ENCODE results near the gene FOXD4L1. TPM values are rescaled to one million over a fixed set of nuclear protein-coding genes. Genes with fewer than 3 reads are reported as not detected.
A peak's percentile ranks its signal among the peaks of the same experiment; 100 is the strongest.
"Not testable (repeated sequence)": the region's sequence is repeated elsewhere in the genome, so short reads cannot be mapped to it uniquely, and the experiment has no call there.

FOXD4L1 gene
- total and polyA plus RNA-seq, 5 donors from 2014 or later, result 0.32 TPM; not detected in 4

GRCh38 chr2:113502216-113503093, 4.0 kb downstream of the FOXD4L1 start:
- H3K4me3 ChIP-seq (ENCODE audit: low read depth, low read length); H3K27ac ChIP-seq (ENCODE audit: insufficient read depth, low read length, poor library complexity, severe bottlenecking); DNase-seq; ATAC-seq (ENCODE audit: low read depth in 2 of 2); H3K27me3 ChIP-seq (ENCODE audit: control insufficient read depth, insufficient read depth, low read length); H3K36me3 ChIP-seq (ENCODE audit: control insufficient read depth, insufficient read depth, low read length); H3K9me3 ChIP-seq (ENCODE audit: control insufficient read depth in 2 of 2, low read length in 2 of 2); H3K36me3 Mint-ChIP-seq; H3K9me3 Mint-ChIP-seq; H3K27ac Mint-ChIP-seq: not testable (repeated sequence)
- Mint-ChIP-seq H3K4me3 (peak overlapping the region; percentile 66 to 86 (median 84)), H3K4me1 (peaks cover 5 to 33% (median 5%) of the 10 kb centered on the region in 4 donors), H3K27me3 (peaks cover 18% of the 10 kb centered on the region)
- H3K4me1 ChIP-seq (ENCODE audit: control insufficient read depth, insufficient read depth, low read length, poor library complexity, severe bottlenecking), result peaks cover 15% of the 10 kb centered on the region

GRCh38 chr2:113503094-113504042, 4.9 kb downstream of the FOXD4L1 start:
- peaks cover 5 to 31% (median 5%) of the 10 kb centered on the region in 4 donors for H3K4me1 Mint-ChIP-seq
- H3K4me3 ChIP-seq (ENCODE audit: low read depth, low read length); H3K36me3 Mint-ChIP-seq; H3K9me3 ChIP-seq (ENCODE audit: control insufficient read depth in 2 of 2, low read length in 2 of 2); H3K9me3 Mint-ChIP-seq; H3K27ac Mint-ChIP-seq; H3K27ac ChIP-seq (ENCODE audit: insufficient read depth, low read length, poor library complexity, severe bottlenecking); H3K27me3 ChIP-seq (ENCODE audit: control insufficient read depth, insufficient read depth, low read length); H3K36me3 ChIP-seq (ENCODE audit: control insufficient read depth, insufficient read depth, low read length): not testable (repeated sequence)
- DNase-seq (peak in 2 of 3 donors; percentile 16 to 32), ATAC-seq (ENCODE audit: low read depth in 2 of 2) (peak; percentile 48 to 60)
- H3K27me3 Mint-ChIP-seq, result peaks cover 23% of the 10 kb centered on the region
- H3K4me3 Mint-ChIP-seq, result peak overlapping the region in 3 of 4 donors; percentile 66 to 77 (median 72)
- peaks cover 15% of the 10 kb centered on the region for H3K4me1 ChIP-seq (ENCODE audit: control insufficient read depth, insufficient read depth, low read length, poor library complexity, severe bottlenecking)

- not testable (repeated sequence) for H3K27ac ChIP-seq (ENCODE audit: insufficient read depth, low read length, poor library complexity, severe bottlenecking); H3K36me3 ChIP-seq (ENCODE audit: control insufficient read depth, insufficient read depth, low read length); ATAC-seq (ENCODE audit: low read depth in 2 of 2); H3K36me3 Mint-ChIP-seq; H3K27ac Mint-ChIP-seq; H3K9me3 ChIP-seq (ENCODE audit: control insufficient read depth in 2 of 2, low read length in 2 of 2); H3K9me3 Mint-ChIP-seq; DNase-seq; H3K27me3 ChIP-seq (ENCODE audit: control insufficient read depth, insufficient read depth, low read length); H3K4me3 ChIP-seq (ENCODE audit: low read depth, low read length)
- H3K4me1 ChIP-seq (ENCODE audit: control insufficient read depth, insufficient read depth, low read length, poor library complexity, severe bottlenecking), result peaks cover 15% of the 10 kb centered on the region
- H3K27me3 Mint-ChIP-seq, result peaks cover 24% of the 10 kb centered on the region
- peak overlapping the region; percentile 8 to 73 (median 70) for H3K4me3 Mint-ChIP-seq
- peaks cover 5 to 27% (median 5%) of the 10 kb centered on the region in 4 donors for H3K4me1 Mint-ChIP-seq
Measured at GRCh38 chr2:113504081-113504480, 5.6 kb downstream of the FOXD4L1 start.

- not testable (repeated sequence) for H3K9me3 Mint-ChIP-seq; H3K9me3 ChIP-seq (ENCODE audit: control insufficient read depth in 2 of 2, low read length in 2 of 2); DNase-seq; H3K27ac Mint-ChIP-seq; H3K27ac ChIP-seq (ENCODE audit: insufficient read depth, low read length, poor library complexity, severe bottlenecking); H3K4me1 Mint-ChIP-seq; H3K27me3 ChIP-seq (ENCODE audit: control insufficient read depth, insufficient read depth, low read length); H3K36me3 ChIP-seq (ENCODE audit: control insufficient read depth, insufficient read depth, low read length); H3K36me3 Mint-ChIP-seq; H3K4me3 ChIP-seq (ENCODE audit: low read depth, low read length); H3K4me3 Mint-ChIP-seq; H3K4me1 ChIP-seq (ENCODE audit: control insufficient read depth, insufficient read depth, low read length, poor library complexity, severe bottlenecking)
- peak in 1 of 2 donors; percentile 26 for ATAC-seq (ENCODE audit: low read depth in 2 of 2)
- peaks cover 18% of the 10 kb centered on the region for H3K27me3 Mint-ChIP-seq
Measured at GRCh38 chr2:113507394-113508140, 9.1 kb downstream of the FOXD4L1 start.

- not testable (repeated sequence) for H3K4me1 ChIP-seq (ENCODE audit: control insufficient read depth, insufficient read depth, low read length, poor library complexity, severe bottlenecking); H3K27ac Mint-ChIP-seq; H3K27me3 ChIP-seq (ENCODE audit: control insufficient read depth, insufficient read depth, low read length); H3K9me3 Mint-ChIP-seq; H3K36me3 Mint-ChIP-seq; DNase-seq; H3K4me1 Mint-ChIP-seq; H3K9me3 ChIP-seq (ENCODE audit: control insufficient read depth in 2 of 2, low read length in 2 of 2); ATAC-seq (ENCODE audit: low read depth in 2 of 2); H3K4me3 Mint-ChIP-seq; H3K27ac ChIP-seq (ENCODE audit: insufficient read depth, low read length, poor library complexity, severe bottlenecking); H3K36me3 ChIP-seq (ENCODE audit: control insufficient read depth, insufficient read depth, low read length); H3K4me3 ChIP-seq (ENCODE audit: low read depth, low read length)
- peaks cover 18% of the 10 kb centered on the region for H3K27me3 Mint-ChIP-seq
Measured at GRCh38 chr2:113508187-113508586, 9.7 kb downstream of the FOXD4L1 start.

GRCh38 chr2:113510913-113511312, 12.4 kb downstream of the FOXD4L1 start:
- H3K4me3 ChIP-seq (ENCODE audit: low read depth, low read length); H3K27ac Mint-ChIP-seq; H3K9me3 Mint-ChIP-seq; H3K9me3 ChIP-seq (ENCODE audit: control insufficient read depth in 2 of 2, low read length in 2 of 2); H3K4me3 Mint-ChIP-seq; H3K36me3 Mint-ChIP-seq; DNase-seq; H3K36me3 ChIP-seq (ENCODE audit: control insufficient read depth, insufficient read depth, low read length); H3K4me1 ChIP-seq (ENCODE audit: control insufficient read depth, insufficient read depth, low read length, poor library complexity, severe bottlenecking); H3K27ac ChIP-seq (ENCODE audit: insufficient read depth, low read length, poor library complexity, severe bottlenecking); H3K4me1 Mint-ChIP-seq; H3K27me3 ChIP-seq (ENCODE audit: control insufficient read depth, insufficient read depth, low read length); ATAC-seq (ENCODE audit: low read depth in 2 of 2): not testable (repeated sequence)
- H3K27me3 Mint-ChIP-seq, result peaks cover 12% of the 10 kb centered on the region

- H3K36me3 ChIP-seq (ENCODE audit: control insufficient read depth, insufficient read depth, low read length); ATAC-seq (ENCODE audit: low read depth in 2 of 2); H3K9me3 ChIP-seq (ENCODE audit: control insufficient read depth in 2 of 2, low read length in 2 of 2); H3K9me3 Mint-ChIP-seq; H3K4me1 ChIP-seq (ENCODE audit: control insufficient read depth, insufficient read depth, low read length, poor library complexity, severe bottlenecking); H3K4me3 Mint-ChIP-seq; H3K4me1 Mint-ChIP-seq; H3K27ac Mint-ChIP-seq; DNase-seq; H3K27ac ChIP-seq (ENCODE audit: insufficient read depth, low read length, poor library complexity, severe bottlenecking); H3K4me3 ChIP-seq (ENCODE audit: low read depth, low read length); H3K36me3 Mint-ChIP-seq; H3K27me3 ChIP-seq (ENCODE audit: control insufficient read depth, insufficient read depth, low read length): not testable (repeated sequence)
- peaks cover 12% of the 10 kb centered on the region for H3K27me3 Mint-ChIP-seq
Measured at GRCh38 chr2:113511859-113512258, 13.4 kb downstream of the FOXD4L1 start.
